ENCODE results near the gene GRAP2. TPM values are rescaled to one million over a fixed set of nuclear protein-coding genes. Genes with fewer than 3 reads are reported as not detected.

Gene GRAP2
- polyA plus RNA-seq, 1 donor (not counting 4 experiments of a cell fraction or from before 2014, with no cell fraction given) = not detected

- no peaks in the 10 kb centered on the region for H3K36me3 ChIP-seq (ENCODE audit: control insufficient read depth in 2 of 2, extremely low read depth in 1 of 2, insufficient read depth in 2 of 2, low read length in 2 of 2)
- H3K79me2 ChIP-seq (ENCODE audit: control insufficient read depth, insufficient read depth, low read length) = no peaks in the 10 kb centered on the region
- H3K27me3 ChIP-seq (ENCODE audit: control insufficient read depth, extremely low read depth, insufficient read depth, low read length) = peaks cover 9% of the 10 kb centered on the region
- DNase-seq (ENCODE audit: low read depth, low spot score) = no peak
- no peaks in the 10 kb centered on the region for H3K9me1 ChIP-seq (ENCODE audit: control insufficient read depth, extremely low read depth, insufficient read depth, low read length)
- no peak for TF ChIP-seq CTCF (optimal IDR thresholded peaks at IDR 0.05 in 1 of 3, IDR thresholded peaks at IDR 0.05 in 1 of 3, conservative IDR thresholded peaks at IDR 0.05 in 1 of 3; ENCODE audit: extremely low read depth in 1 of 3, insufficient read depth in 2 of 3, low read length in 3 of 3)
- H3K27ac ChIP-seq (ENCODE audit: control insufficient read depth, insufficient read depth, low read length) = no peak overlapping the region
- H3K4me1 ChIP-seq (ENCODE audit: control insufficient read depth, extremely low read depth, insufficient read depth, low read length) = no peaks in the 10 kb centered on the region
- H3K9ac ChIP-seq (ENCODE audit: control insufficient read depth, extremely low read depth, insufficient read depth, low read length) = no peak overlapping the region
- no peak overlapping the region for H3K4me2 ChIP-seq (ENCODE audit: control insufficient read depth, extremely low read depth, insufficient read depth, low read depth, low read length)
- no peak overlapping the region for H3K4me3 ChIP-seq (ENCODE audit: control insufficient read depth in 2 of 3, extremely low read depth in 1 of 3, insufficient read depth in 2 of 3, low read depth in 1 of 3, low read length in 3 of 3)
- H3K9me3 ChIP-seq (ENCODE audit: control insufficient read depth, low read depth, low read length) = no peaks in the 10 kb centered on the region
- FAIRE-seq = no peak
- dilution Hi-C loops (cut with MboI; ENCODE audit: extremely low pct_ligation_motif_present, low sequenced_read_pairs) = no loop called here
- no peaks in the 10 kb centered on the region for H4K20me1 ChIP-seq (ENCODE audit: control insufficient read depth, extremely low read depth, insufficient read depth, low read length)
- no peak overlapping the region for H2AFZ ChIP-seq (ENCODE audit: control insufficient read depth, low read length)
These were observed 51.5 kb downstream of the GRAP2 start for GRCh38 chr22:39952347-39952746.

GRCh38 chr22:39953101-39953500, 52.2 kb downstream of the GRAP2 start:
- Histone ChIP-seq H3K36me3 (ENCODE audit: control insufficient read depth in 2 of 2, extremely low read depth in 1 of 2, insufficient read depth in 2 of 2, low read length in 2 of 2) (no peaks in the 10 kb centered on the region), H3K4me3 (ENCODE audit: control insufficient read depth in 2 of 3, extremely low read depth in 1 of 3, insufficient read depth in 2 of 3, low read depth in 1 of 3, low read length in 3 of 3) (no peak overlapping the region), H4K20me1 (ENCODE audit: control insufficient read depth, extremely low read depth, insufficient read depth, low read length) (no peaks in the 10 kb centered on the region), H3K4me2 (ENCODE audit: control insufficient read depth, extremely low read depth, insufficient read depth, low read depth, low read length) (no peak overlapping the region), H2AFZ (ENCODE audit: control insufficient read depth, low read length) (no peak overlapping the region), H3K27me3 (ENCODE audit: control insufficient read depth, extremely low read depth, insufficient read depth, low read length) (peaks cover 6% of the 10 kb centered on the region), H3K9me3 (ENCODE audit: control insufficient read depth, low read depth, low read length) (no peaks in the 10 kb centered on the region), H3K9ac (ENCODE audit: control insufficient read depth, extremely low read depth, insufficient read depth, low read length) (no peak overlapping the region), H3K79me2 (ENCODE audit: control insufficient read depth, insufficient read depth, low read length) (no peaks in the 10 kb centered on the region), H3K27ac (ENCODE audit: control insufficient read depth, insufficient read depth, low read length) (no peak overlapping the region), H3K4me1 (ENCODE audit: control insufficient read depth, extremely low read depth, insufficient read depth, low read length) (no peaks in the 10 kb centered on the region), H3K9me1 (ENCODE audit: control insufficient read depth, extremely low read depth, insufficient read depth, low read length) (no peaks in the 10 kb centered on the region)
- DNase-seq (ENCODE audit: low read depth, low spot score) = no peak
- dilution Hi-C loops (cut with MboI; ENCODE audit: extremely low pct_ligation_motif_present, low sequenced_read_pairs) = no loop called here
- TF ChIP-seq EZH2 (IDR thresholded peaks at IDR 0.05; ENCODE audit: low read length) (no peak), CTCF (optimal IDR thresholded peaks at IDR 0.05 in 1 of 3, IDR thresholded peaks at IDR 0.05 in 1 of 3, conservative IDR thresholded peaks at IDR 0.05 in 1 of 3; ENCODE audit: extremely low read depth in 1 of 3, insufficient read depth in 2 of 3, low read length in 3 of 3) (no peak)
- no peak for FAIRE-seq

All from keratinocyte (primary cell).